D721Med (cell line): ENCODE data around the gene PLPPR5.

Experiments
- DNase-seq: peaks from one replicate; pipeline ENCODE4 v3.0.0; 2011; ENCODE audit warnings: low spot score; ENCODE audit not compliant: insufficient read length
- FAIRE-seq: peaks from 2 replicates; lab custom pipeline; 2011; peaks lifted over from hg19 to GRCh38; lab: Jason Lieb, UNC
- TF ChIP-seq, protein P1 (sequence below): IDR thresholded peaks from 2 replicates; pipeline ENCODE4 v1.5.1; 2012; ENCODE audit warnings: mild to moderate bottlenecking, control low read depth; ENCODE audit not compliant: insufficient read depth; ENCODE audit errors: missing control alignments

PLPPR5 gene

DNA sequence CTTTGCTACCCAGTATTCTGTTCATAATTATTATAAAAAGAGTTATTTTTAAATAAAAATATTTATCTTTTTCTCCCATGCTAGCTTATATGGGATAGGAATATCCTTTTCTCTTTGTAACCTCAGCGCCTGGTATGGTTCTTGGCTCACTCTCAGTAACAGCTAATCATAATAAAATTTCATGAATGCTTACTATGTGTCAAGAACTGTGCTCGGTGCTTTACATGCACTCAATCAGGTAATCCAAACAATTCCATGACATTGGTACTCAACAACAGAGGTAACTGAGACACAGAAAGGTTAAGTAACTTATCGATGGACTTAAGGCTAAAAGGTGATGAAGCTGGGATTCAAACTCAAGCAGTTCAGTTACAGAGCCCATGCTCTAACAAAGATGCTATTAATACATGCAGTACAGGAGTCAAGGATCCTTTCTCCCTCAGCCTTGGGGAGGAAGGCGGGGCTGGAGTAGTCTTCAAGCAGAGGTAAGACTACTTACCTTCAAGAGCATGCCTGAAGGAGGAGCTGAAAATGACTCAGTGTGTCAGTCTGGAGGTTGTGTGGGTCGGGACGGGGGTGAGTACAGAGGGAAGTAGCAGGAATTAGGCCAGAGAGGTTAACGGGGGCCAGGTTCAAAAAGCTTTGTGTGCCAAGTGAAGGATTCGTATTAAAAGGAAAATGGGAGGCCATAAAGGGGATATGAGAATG lies 73.4 kb downstream of the PLPPR5 start:
- DNase-seq (no peak), FAIRE-seq (no peak)
- TF ChIP-seq, protein P1, sequence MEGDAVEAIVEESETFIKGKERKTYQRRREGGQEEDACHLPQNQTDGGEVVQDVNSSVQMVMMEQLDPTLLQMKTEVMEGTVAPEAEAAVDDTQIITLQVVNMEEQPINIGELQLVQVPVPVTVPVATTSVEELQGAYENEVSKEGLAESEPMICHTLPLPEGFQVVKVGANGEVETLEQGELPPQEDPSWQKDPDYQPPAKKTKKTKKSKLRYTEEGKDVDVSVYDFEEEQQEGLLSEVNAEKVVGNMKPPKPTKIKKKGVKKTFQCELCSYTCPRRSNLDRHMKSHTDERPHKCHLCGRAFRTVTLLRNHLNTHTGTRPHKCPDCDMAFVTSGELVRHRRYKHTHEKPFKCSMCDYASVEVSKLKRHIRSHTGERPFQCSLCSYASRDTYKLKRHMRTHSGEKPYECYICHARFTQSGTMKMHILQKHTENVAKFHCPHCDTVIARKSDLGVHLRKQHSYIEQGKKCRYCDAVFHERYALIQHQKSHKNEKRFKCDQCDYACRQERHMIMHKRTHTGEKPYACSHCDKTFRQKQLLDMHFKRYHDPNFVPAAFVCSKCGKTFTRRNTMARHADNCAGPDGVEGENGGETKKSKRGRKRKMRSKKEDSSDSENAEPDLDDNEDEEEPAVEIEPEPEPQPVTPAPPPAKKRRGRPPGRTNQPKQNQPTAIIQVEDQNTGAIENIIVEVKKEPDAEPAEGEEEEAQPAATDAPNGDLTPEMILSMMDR = no peak

DNA sequence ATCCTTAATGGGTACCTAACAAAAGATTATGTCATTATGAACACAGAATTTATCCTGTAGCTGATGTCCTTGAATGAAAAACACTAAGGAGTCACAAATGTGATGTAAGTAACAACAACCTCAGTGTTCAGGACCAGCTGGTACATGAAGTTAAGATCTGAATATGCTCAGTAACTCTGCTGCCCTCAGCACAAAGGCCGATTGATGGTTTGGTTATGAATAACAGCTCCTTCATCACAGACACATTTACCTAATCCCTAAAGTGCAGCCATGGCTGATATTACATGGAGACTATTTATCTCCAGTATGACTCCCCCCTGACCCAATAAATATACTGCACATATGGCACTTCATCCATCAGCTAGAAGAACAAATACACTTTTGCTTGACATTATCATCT lies 75.2 kb downstream of the PLPPR5 start:
- FAIRE-seq = peak; percentile 99
- peak; percentile 14 for DNase-seq
- TF ChIP-seq, protein P1 = no peak

DNA sequence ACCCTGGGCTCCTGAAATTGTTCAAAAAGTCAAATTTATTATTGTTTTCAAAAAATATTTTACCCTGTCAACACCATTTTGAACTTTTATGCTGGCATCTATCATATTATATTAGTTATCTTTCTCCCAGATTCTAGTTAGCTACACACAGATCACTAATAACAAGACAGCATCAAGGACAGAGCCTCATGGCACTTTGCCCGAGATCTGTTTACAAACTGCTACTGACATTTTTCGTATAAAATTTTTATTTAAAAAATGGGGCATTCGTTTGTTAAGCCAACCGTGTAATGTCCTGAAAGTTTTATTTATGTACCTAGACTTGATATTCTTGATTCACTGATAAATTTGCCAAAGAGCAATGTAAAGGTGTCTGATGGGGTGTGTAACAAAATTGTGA lies 78.1 kb downstream of the PLPPR5 start:
- FAIRE-seq (no peak), DNase-seq (no peak)
- TF ChIP-seq, protein P1 = no peak

DNA sequence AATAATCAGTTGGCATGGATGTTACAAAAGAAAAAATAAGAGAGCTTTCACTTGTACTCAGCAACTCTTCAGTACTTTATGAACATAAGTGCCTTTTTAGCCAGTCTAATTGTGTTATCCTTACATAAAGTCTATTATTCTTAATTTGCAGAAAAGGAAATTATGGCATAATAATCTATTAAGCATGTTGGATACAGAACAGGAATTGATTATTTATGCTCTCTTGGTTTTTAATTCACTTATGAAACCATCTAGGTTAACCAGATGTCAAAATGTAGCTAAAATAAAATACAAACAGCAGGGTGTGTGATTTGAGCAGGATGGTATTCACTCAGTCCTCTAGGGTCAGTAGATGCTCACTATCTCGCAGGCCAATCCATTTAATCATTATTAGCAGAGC lies 79.7 kb downstream of the PLPPR5 start:
- TF ChIP-seq, protein P1 = no peak
- FAIRE-seq (peak; percentile 41), DNase-seq (no peak)

DNA sequence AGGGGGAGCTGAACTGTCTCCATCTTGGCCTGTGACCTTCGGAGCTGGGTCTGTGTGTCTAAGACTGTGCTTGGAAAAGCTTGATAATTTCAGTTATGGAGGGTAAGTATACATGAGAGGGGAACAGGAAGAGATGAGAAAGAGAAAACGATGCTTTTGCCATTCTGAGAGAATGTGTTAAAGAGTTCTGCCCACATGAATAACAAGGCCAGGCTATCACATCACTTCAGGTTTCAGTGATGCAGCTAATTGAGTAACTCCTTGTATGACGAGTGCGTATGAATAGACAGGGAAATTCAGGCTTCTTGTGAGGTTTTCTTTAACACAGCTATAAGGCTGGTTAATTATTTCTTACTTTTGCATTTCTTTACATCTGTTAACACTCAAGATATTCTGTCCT lies 81.0 kb downstream of the PLPPR5 start:
- TF ChIP-seq, protein P1 = no peak
- DNase-seq (no peak), FAIRE-seq (peak; percentile 21)

DNA sequence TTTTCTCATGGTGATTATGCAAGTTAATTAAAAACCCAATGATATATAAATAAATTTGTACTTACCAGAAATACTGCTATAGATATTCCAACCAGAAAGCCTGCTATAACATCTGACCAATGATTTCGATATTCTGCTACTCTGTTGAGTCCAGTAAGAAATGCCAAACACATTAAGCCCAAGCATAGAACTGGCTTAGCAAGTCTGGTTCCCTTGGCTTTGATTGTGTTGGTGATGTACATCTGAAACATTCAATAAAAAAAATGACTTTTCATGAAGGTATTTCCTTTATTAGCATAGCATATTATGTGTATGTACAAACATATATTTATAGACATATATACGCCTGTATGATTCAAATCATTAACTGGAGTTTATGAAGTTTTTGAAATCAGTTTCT lies 82.8 kb downstream of the PLPPR5 start:
- DNase-seq (no peak), FAIRE-seq (no peak)
- TF ChIP-seq, protein P1 = no peak

DNA sequence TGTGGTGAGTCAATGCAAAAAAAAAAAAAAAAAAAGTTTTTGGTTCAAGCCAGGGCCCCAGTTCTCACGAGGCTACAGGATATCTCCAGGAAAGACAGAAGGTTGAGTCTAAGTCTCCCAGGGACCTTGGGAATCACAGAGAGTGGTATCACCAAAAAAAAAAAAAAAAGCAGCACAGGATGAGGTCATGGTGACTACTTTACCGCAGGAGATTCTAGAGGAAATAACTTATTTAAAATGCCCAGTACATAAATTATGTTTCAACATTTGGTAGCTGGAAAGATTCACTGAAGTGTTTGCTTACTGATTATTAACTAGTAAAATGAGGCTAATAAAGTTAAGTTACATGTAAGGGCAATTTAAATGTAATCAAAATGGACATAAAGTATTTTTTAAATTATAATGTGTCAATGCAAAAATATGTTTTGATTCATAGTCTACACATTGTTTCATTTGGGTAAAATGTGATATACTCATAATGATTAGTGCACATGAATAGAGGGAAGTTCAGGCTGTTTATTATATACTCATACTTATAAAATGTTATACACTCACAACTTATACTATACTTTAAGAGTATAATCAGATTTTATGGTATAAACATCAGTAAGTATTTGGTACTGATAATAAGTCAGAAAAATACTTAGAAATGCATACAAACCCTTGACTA lies 84.1 kb downstream of the PLPPR5 start:
- DNase-seq = no peak
- no peak for FAIRE-seq
- TF ChIP-seq, protein P1 = no peak
